Activated naive CD4-positive, alpha-beta T cell treated with anti-CD3 and anti-CD28 coated beads for 36 hours (primary cell): ENCODE data around the gene GTF2IRD1. TPM values are rescaled to one million over a fixed set of nuclear protein-coding genes. Genes with fewer than 3 reads are reported as not detected.
A peak's percentile ranks its signal among the peaks of the same experiment; 100 is the strongest.
"Not testable (repeated sequence)": the region's sequence is repeated elsewhere in the genome, so short reads cannot be mapped to it uniquely, and the experiment has no call there.

Source experiments
- CTCF ChIA-PET: fragments of 350-600 bp; sonication (Branson Sonifier 250); formaldehyde crosslinking; loops from one replicate; lab custom pipeline; 2021; ENCODE audit warnings: antibody characterized with exemption; lab: Charles Lee
- DNase-seq: peaks from one replicate; pipeline ENCODE4 v3.0.0-alpha.2; 2020
- H3K27ac Mint-ChIP-seq: one replicate; pipeline ENCODE4 v1.8.0; 2021; ENCODE audit warnings: mild to moderate bottlenecking, mixed read lengths
- H3K27me3 Mint-ChIP-seq: one replicate; pipeline ENCODE4 v1.8.0; 2021; ENCODE audit warnings: low read depth, mixed read lengths
- H3K36me3 Mint-ChIP-seq: one replicate; pipeline ENCODE4 v1.8.0; 2021; ENCODE audit warnings: low read depth, mixed read lengths
- H3K4me1 Mint-ChIP-seq: one replicate; pipeline ENCODE4 v1.8.0; 2021; ENCODE audit warnings: low read depth, mixed read lengths
- H3K4me3 Mint-ChIP-seq: one replicate; pipeline ENCODE4 v1.8.0; 2021; ENCODE audit warnings: mild to moderate bottlenecking, moderate library complexity, mixed read lengths
- H3K9me3 Mint-ChIP-seq: one replicate; pipeline ENCODE4 v1.8.0; 2021; ENCODE audit warnings: mixed read lengths
- intact Hi-C: fragments of 100-400 bp; cut with micrococcal nuclease; formaldehyde crosslinking; loops from one replicate; pipeline ENCODE4 v1.15.1; 2023
- total RNA-seq, 2 experiments: library from RNA; stranded (reverse); gene quantifications; one replicate each; pipeline ENCODE4 v1.2.3, GENCODE V29; 2021

The GTF2IRD1 gene
- total RNA-seq, 2 experiments from 2014 or later = 2.9 to 5.5 TPM

- Mint-ChIP-seq H3K4me1 (no peaks in the 10 kb centered on the region), H3K27ac (no peak overlapping the region), H3K9me3 (no peaks in the 10 kb centered on the region), H3K36me3 (no peaks in the 10 kb centered on the region), H3K4me3 (no peak overlapping the region), H3K27me3 (no peaks in the 10 kb centered on the region)
- CTCF ChIA-PET = interaction anchor here (0.5 to 1.0 kb wide), 2 partner anchors 86 to 118 kb away, joined by 3 read pairs; no protein-coding TSS in a partner anchor
- intact Hi-C loops = no loop called here
- no peak for DNase-seq
Observed at GRCh38 chr7:74498996-74499834, 45.5 kb downstream of the GTF2IRD1 start.

GRCh38 chr7:74499835-74500388 is 46.2 kb downstream of the GTF2IRD1 start:
- Mint-ChIP-seq H3K4me3 (no peak overlapping the region), H3K4me1 (no peaks in the 10 kb centered on the region), H3K27me3 (no peaks in the 10 kb centered on the region), H3K9me3 (no peaks in the 10 kb centered on the region), H3K27ac (no peak overlapping the region), H3K36me3 (no peaks in the 10 kb centered on the region)
- DNase-seq = no peak
- intact Hi-C loops = no loop called here
- CTCF ChIA-PET = no interaction called here

- no peak for DNase-seq
- H3K4me3 Mint-ChIP-seq = no peak overlapping the region
- no peaks in the 10 kb centered on the region for H3K27me3 Mint-ChIP-seq
- no peak overlapping the region for H3K27ac Mint-ChIP-seq
- intact Hi-C loops = no loop called here
- CTCF ChIA-PET = interaction anchor here (0.6 kb wide), 1 partner anchor 42 kb away, joined by 4 read pairs; no protein-coding TSS in a partner anchor
- H3K4me1 Mint-ChIP-seq = no peaks in the 10 kb centered on the region
- H3K36me3 Mint-ChIP-seq = no peaks in the 10 kb centered on the region
- no peaks in the 10 kb centered on the region for H3K9me3 Mint-ChIP-seq
Observed at GRCh38 chr7:74501298-74501697, 47.6 kb downstream of the GTF2IRD1 start.

GRCh38 chr7:74502216-74502891 is 48.6 kb downstream of the GTF2IRD1 start:
- CTCF ChIA-PET = interaction anchor here (1.2 kb wide), 1 partner anchor 85 kb away, joined by 4 read pairs; no protein-coding TSS in a partner anchor
- H3K27ac Mint-ChIP-seq = no peak overlapping the region
- H3K27me3 Mint-ChIP-seq = no peaks in the 10 kb centered on the region
- H3K36me3 Mint-ChIP-seq = no peaks in the 10 kb centered on the region
- no peaks in the 10 kb centered on the region for H3K4me1 Mint-ChIP-seq
- no peaks in the 10 kb centered on the region for H3K9me3 Mint-ChIP-seq
- H3K4me3 Mint-ChIP-seq = no peak overlapping the region
- no peak for DNase-seq
- intact Hi-C loops = no loop called here

- intact Hi-C loops = no loop called here
- no peaks in the 10 kb centered on the region for H3K4me1 Mint-ChIP-seq
- CTCF ChIA-PET = interaction anchor here (1.2 kb wide), 1 partner anchor 85 kb away, joined by 4 read pairs; no protein-coding TSS in a partner anchor
- DNase-seq = no peak
- H3K4me3 Mint-ChIP-seq = no peak overlapping the region
- no peaks in the 10 kb centered on the region for H3K36me3 Mint-ChIP-seq
- no peak overlapping the region for H3K27ac Mint-ChIP-seq
- no peaks in the 10 kb centered on the region for H3K9me3 Mint-ChIP-seq
- no peaks in the 10 kb centered on the region for H3K27me3 Mint-ChIP-seq
Observed at GRCh38 chr7:74503061-74503460, 49.4 kb downstream of the GTF2IRD1 start.

GRCh38 chr7:74503943-74504342 is 50.2 kb downstream of the GTF2IRD1 start:
- no peak for DNase-seq
- intact Hi-C loops = no loop called here
- Mint-ChIP-seq H3K4me3 (no peak overlapping the region), H3K27ac (no peak overlapping the region), H3K36me3 (no peaks in the 10 kb centered on the region), H3K27me3 (no peaks in the 10 kb centered on the region), H3K9me3 (no peaks in the 10 kb centered on the region), H3K4me1 (no peaks in the 10 kb centered on the region)
- CTCF ChIA-PET = no interaction called here

- Mint-ChIP-seq H3K27ac (no peak overlapping the region), H3K36me3 (no peaks in the 10 kb centered on the region), H3K27me3 (no peaks in the 10 kb centered on the region), H3K4me1 (no peaks in the 10 kb centered on the region), H3K9me3 (no peaks in the 10 kb centered on the region), H3K4me3 (no peak overlapping the region)
- DNase-seq = no peak
- intact Hi-C loops = no loop called here
- CTCF ChIA-PET = interaction anchor here (0.5 kb wide), 1 partner anchor 13 kb away, joined by 3 read pairs; no protein-coding TSS in a partner anchor
Observed at GRCh38 chr7:74505471-74506324, 52.0 kb downstream of the GTF2IRD1 start.

- Mint-ChIP-seq H3K4me3 (no peak overlapping the region), H3K9me3 (no peaks in the 10 kb centered on the region), H3K27ac (no peak overlapping the region), H3K36me3 (no peaks in the 10 kb centered on the region), H3K4me1 (no peaks in the 10 kb centered on the region), H3K27me3 (no peaks in the 10 kb centered on the region)
- no peak for DNase-seq
- CTCF ChIA-PET = interaction anchor here (0.5 kb wide), 1 partner anchor 14 kb away, joined by 3 read pairs; no protein-coding TSS in a partner anchor
- intact Hi-C loops = no loop called here
Observed at GRCh38 chr7:74506325-74506724, 52.6 kb downstream of the GTF2IRD1 start.

GRCh38 chr7:74507538-74508319 is 54.0 kb downstream of the GTF2IRD1 start:
- Mint-ChIP-seq H3K9me3 (no peaks in the 10 kb centered on the region), H3K27ac (peak overlapping the region; percentile 18), H3K27me3 (no peaks in the 10 kb centered on the region), H3K4me1 (no peaks in the 10 kb centered on the region), H3K36me3 (no peaks in the 10 kb centered on the region), H3K4me3 (no peak overlapping the region)
- DNase-seq = no peak
- intact Hi-C loops = no loop called here
- CTCF ChIA-PET = no interaction called here

- CTCF ChIA-PET = interaction anchor here (0.6 kb wide), 1 partner anchor 43 kb away, joined by 4 read pairs; no protein-coding TSS in a partner anchor
- H3K36me3 Mint-ChIP-seq, H3K27me3 Mint-ChIP-seq, intact Hi-C loops, H3K4me3 Mint-ChIP-seq, H3K27ac Mint-ChIP-seq, DNase-seq, H3K9me3 Mint-ChIP-seq, H3K4me1 Mint-ChIP-seq: not testable (repeated sequence)
Observed at GRCh38 chr7:74509453-74509852, 55.7 kb downstream of the GTF2IRD1 start.

GRCh38 chr7:74511345-74511744 is 57.6 kb downstream of the GTF2IRD1 start:
- Mint-ChIP-seq H3K9me3 (no peaks in the 10 kb centered on the region), H3K36me3 (no peaks in the 10 kb centered on the region), H3K4me1 (no peaks in the 10 kb centered on the region), H3K27me3 (no peaks in the 10 kb centered on the region), H3K4me3 (no peak overlapping the region), H3K27ac (no peak overlapping the region)
- CTCF ChIA-PET = no interaction called here
- no peak for DNase-seq
- intact Hi-C loops = no loop called here
